K562 (cell line): Measurements from ENCODE around the gene ZBTB14. TPM values are rescaled to one million over a fixed set of nuclear protein-coding genes. Genes with fewer than 3 reads are reported as not detected.

Source experiments
- GTF2A2 ChIP-seq: IDR thresholded peaks from 2 replicates; pipeline ENCODE4 v1.6.1; 2016; ENCODE audit warnings: mild to moderate bottlenecking, missing genetic modification characterization, missing compliant biosample characterization
- HDAC8 ChIP-seq: fragments of 450-650 bp; IDR thresholded peaks from 2 replicates; pipeline ENCODE4 v1.6.1; 2016; ENCODE audit warnings: mild to moderate bottlenecking, missing genetic modification characterization, moderate library complexity, missing compliant biosample characterization
- MAFG ChIP-seq: fragments of 450-650 bp; conservative IDR thresholded peaks from 2 replicates; pipeline ENCODE4 v1.6.1; 2016; ENCODE audit warnings: missing genetic modification characterization, missing compliant biosample characterization
- MAZ ChIP-seq, 2 experiments: fragments of 450-650 bp in 1 of 2; sonication (generic) in 1 of 2; formaldehyde crosslinking; IDR thresholded peaks in 1 of 2; conservative IDR thresholded peaks in 1 of 2; 2 replicates each; pipeline versions ENCODE4 v1.4.0 to v1.5.0; 2020; ENCODE audit warnings: mild to moderate bottlenecking in 1 of 2, missing genetic modification reagents in 1 of 2
- NFIX ChIP-seq: fragments of 250-450 bp; sonication (Bioruptor Pico); IDR thresholded peaks from 2 replicates; pipeline ENCODE4 v1.4.0; 2020; ENCODE audit warnings: low read depth, mild to moderate bottlenecking, moderate library complexity
- STAG1 ChIP-seq: sonication (generic); formaldehyde crosslinking; IDR thresholded peaks from 2 replicates; pipeline ENCODE4 v1.5.0; 2020; ENCODE audit warnings: missing genetic modification reagents, borderline replicate concordance
- XRCC3 ChIP-seq: fragments of 450-650 bp; IDR thresholded peaks from 2 replicates; pipeline ENCODE4 v1.6.1; 2017; ENCODE audit warnings: mild to moderate bottlenecking, moderate library complexity
- ZNF239 ChIP-seq: fragments of 250-450 bp; sonication (Bioruptor Pico); IDR thresholded peaks from 2 replicates; pipeline ENCODE4 v1.4.0; 2020; ENCODE audit warnings: mild to moderate bottlenecking
- ZNF668 ChIP-seq: fragments of 250-450 bp; sonication (Bioruptor Pico); IDR thresholded peaks from 2 replicates; pipeline ENCODE4 v1.8.0; 2022; ENCODE audit warnings: mild to moderate bottlenecking, inconsistent platforms
- polyA plus RNA-seq, 8 experiments: library from polyadenylated mRNA; depleted of rRNA in 4 of 8; stranded (reverse) in 5 of 8; unstranded in 3 of 8; fragments of >200 nt; fragmentation: Nextera tagmentation in 2 of 8; fragmentation: Illumina TruSeq in 1 of 8; extraction: Ambion mirVana in 2 of 8; extraction: Trizol in 1 of 8; gene quantifications; 2 replicates each; pipeline versions ENCODE4 v1.2.1 to v1.2.3, GENCODE V29; 2011 to 2014; ENCODE audit warnings: inconsistent platforms in 1 of 8, missing spikeins in 1 of 8
- total RNA-seq, 7 experiments: library from RNA; depleted of rRNA in 6 of 7; stranded (reverse); fragments of >200 nt in 6 of 7; fragmentation: Illumina TruSeq in 2 of 7; extraction: Trizol in 2 of 7; gene quantifications; 2 replicates each; pipeline versions ENCODE4 v1.2.1 to v1.2.3, GENCODE V29; 2011 to 2021; ENCODE audit warnings: low replicate concordance in 1 of 7
- TF ChIP-seq, protein P1 (sequence below): fragments of 450-650 bp; IDR thresholded peaks from 2 replicates; pipeline ENCODE4 v1.6.1; 2018; ENCODE audit not compliant: partially characterized antibody
- TF ChIP-seq, protein P2 (sequence below): IDR thresholded peaks from 3 replicates; pipeline ENCODE4 v1.6.1; 2011; ENCODE audit warnings: borderline replicate concordance, mild to moderate bottlenecking, moderate library complexity; ENCODE audit not compliant: insufficient read length; ENCODE audit errors: extremely low read depth

Gene ZBTB14
- total and polyA plus RNA-seq, 9 of the 15 experiments (the other 6 are each of a cell fraction or from before 2014, with no cell fraction given) = 2.8 to 12.6 (median 9.0) TPM

DNA sequence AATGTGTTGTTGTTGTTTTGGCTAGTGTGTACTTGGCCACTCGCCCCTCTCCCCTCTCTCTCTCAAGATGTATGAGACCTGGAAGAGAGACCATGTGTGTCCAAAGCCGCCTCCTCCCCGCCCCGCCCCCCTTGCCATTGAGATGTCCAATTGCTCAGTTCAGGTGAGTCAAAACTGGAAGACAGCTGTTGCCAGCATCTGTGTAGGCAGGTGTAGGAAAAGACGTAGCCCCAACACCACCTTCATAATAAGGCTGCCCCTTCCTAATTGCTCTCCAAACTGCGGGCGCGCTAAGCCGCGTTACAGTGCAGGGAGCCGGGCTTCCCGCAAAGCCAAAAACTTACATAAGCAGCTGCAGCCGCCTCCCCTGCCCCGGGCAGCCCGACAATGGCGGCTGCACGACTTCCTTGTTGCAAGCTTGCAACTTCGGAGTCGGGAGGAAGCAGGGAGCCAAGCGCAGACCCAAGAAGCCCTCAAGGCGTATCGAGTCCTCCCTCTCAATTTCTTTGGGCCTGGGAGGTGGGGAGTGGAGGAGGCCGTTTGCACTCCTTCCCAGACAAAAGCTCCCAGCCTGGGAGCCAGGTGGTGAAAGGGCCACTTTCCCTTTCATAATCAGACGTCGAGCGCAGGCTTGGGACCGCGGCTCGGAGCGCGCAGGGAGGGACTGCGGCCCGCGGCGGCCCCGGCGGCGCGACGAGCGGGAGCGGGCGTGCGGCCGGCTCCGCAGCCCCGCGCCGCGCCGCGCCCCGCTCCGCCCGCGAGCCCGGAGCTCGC, 882 bp downstream of the ZBTB14 start (continued):
- TF ChIP-seq ZNF668 (no peak), MAZ (CRISPR knock-in tag; conservative IDR thresholded peaks at IDR 0.05 in 1 of 2, IDR thresholded peaks at IDR 0.05 in 1 of 2) (peak; percentile 30 to 68; a peak in 1 of 4 replicates), XRCC3 (no peak), ZNF239 (no peak), STAG1 (CRISPR knock-in tag) (no peak), HDAC8 (tag) (no peak), NFIX (CRISPR knock-in tag) (no peak), MAFG (tag) (peak; percentile 61), GTF2A2 (tag) (no peak)
- TF ChIP-seq, protein P1, sequence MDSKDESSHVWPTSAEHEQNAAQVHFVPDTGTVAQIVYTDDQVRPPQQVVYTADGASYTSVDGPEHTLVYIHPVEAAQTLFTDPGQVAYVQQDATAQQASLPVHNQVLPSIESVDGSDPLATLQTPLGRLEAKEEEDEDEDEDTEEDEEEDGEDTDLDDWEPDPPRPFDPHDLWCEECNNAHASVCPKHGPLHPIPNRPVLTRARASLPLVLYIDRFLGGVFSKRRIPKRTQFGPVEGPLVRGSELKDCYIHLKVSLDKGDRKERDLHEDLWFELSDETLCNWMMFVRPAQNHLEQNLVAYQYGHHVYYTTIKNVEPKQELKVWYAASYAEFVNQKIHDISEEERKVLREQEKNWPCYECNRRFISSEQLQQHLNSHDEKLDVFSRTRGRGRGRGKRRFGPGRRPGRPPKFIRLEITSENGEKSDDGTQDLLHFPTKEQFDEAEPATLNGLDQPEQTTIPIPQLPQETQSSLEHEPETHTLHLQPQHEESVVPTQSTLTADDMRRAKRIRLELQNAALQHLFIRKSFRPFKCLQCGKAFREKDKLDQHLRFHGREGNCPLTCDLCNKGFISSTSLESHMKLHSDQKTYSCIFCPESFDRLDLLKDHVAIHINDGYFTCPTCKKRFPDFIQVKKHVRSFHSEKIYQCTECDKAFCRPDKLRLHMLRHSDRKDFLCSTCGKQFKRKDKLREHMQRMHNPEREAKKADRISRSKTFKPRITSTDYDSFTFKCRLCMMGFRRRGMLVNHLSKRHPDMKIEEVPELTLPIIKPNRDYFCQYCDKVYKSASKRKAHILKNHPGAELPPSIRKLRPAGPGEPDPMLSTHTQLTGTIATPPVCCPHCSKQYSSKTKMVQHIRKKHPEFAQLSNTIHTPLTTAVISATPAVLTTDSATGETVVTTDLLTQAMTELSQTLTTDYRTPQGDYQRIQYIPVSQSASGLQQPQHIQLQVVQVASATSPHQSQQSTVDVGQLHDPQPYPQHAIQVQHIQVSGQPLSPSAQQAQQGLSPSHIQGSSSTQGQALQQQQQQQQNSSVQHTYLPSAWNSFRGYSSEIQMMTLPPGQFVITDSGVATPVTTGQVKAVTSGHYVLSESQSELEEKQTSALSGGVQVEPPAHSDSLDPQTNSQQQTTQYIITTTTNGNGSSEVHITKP = no peak
- TF ChIP-seq, protein P2, sequence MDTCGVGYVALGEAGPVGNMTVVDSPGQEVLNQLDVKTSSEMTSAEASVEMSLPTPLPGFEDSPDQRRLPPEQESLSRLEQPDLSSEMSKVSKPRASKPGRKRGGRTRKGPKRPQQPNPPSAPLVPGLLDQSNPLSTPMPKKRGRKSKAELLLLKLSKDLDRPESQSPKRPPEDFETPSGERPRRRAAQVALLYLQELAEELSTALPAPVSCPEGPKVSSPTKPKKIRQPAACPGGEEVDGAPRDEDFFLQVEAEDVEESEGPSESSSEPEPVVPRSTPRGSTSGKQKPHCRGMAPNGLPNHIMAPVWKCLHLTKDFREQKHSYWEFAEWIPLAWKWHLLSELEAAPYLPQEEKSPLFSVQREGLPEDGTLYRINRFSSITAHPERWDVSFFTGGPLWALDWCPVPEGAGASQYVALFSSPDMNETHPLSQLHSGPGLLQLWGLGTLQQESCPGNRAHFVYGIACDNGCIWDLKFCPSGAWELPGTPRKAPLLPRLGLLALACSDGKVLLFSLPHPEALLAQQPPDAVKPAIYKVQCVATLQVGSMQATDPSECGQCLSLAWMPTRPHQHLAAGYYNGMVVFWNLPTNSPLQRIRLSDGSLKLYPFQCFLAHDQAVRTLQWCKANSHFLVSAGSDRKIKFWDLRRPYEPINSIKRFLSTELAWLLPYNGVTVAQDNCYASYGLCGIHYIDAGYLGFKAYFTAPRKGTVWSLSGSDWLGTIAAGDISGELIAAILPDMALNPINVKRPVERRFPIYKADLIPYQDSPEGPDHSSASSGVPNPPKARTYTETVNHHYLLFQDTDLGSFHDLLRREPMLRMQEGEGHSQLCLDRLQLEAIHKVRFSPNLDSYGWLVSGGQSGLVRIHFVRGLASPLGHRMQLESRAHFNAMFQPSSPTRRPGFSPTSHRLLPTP = no peak
